ENCODE measurements around the gene MVD.

Gene MVD

DNA sequence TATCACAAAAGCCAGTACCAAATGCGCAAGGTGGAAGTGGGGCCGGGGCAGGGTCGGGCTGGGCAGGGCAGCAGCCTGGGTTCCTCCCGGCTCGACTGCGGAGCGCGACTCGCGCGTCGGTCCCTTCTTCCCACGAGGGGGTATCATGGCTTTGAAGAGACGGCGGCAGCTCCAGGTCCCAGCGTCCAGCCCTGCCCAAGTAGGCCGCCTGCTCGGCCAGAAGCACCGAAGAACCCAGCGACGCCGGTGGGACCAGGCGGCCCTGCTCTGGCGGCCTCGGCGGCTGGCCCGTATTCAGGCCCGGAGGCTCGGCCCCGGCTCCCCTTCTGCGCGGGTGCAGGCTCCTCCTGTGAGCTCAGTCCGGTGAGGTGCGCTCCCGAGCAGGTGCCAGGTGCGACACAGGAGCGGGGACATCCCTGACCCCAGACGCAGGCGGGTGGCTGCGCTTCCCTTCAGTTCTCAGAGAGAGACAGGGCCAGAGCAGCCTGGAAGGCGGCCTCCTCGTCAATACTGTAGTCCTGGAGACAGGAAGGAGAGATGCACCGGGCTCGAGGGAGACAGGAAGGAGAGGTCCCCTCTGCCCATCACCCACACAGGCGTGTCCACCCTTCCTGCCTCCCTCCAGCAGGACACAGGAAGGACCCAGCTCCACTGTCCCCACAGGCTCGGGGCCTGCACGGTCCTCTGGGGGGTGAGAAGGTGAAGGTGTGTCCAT is 34.4 kb upstream of the MVD start:
- no peak for DNase-seq (ENCODE audit: low read depth)

- DNase-seq (ENCODE audit: low read depth), result no peak
Observed at GRCh38 chr16:88696441-88696840, 33.5 kb upstream of the MVD start.

GRCh38 chr16:88695753-88696152 is 32.9 kb upstream of the MVD start:
- DNase-seq (ENCODE audit: low read depth), result no peak

- DNase-seq (ENCODE audit: low read depth), result no peak
Observed at GRCh38 chr16:88695218-88695617, 32.3 kb upstream of the MVD start.

DNA sequence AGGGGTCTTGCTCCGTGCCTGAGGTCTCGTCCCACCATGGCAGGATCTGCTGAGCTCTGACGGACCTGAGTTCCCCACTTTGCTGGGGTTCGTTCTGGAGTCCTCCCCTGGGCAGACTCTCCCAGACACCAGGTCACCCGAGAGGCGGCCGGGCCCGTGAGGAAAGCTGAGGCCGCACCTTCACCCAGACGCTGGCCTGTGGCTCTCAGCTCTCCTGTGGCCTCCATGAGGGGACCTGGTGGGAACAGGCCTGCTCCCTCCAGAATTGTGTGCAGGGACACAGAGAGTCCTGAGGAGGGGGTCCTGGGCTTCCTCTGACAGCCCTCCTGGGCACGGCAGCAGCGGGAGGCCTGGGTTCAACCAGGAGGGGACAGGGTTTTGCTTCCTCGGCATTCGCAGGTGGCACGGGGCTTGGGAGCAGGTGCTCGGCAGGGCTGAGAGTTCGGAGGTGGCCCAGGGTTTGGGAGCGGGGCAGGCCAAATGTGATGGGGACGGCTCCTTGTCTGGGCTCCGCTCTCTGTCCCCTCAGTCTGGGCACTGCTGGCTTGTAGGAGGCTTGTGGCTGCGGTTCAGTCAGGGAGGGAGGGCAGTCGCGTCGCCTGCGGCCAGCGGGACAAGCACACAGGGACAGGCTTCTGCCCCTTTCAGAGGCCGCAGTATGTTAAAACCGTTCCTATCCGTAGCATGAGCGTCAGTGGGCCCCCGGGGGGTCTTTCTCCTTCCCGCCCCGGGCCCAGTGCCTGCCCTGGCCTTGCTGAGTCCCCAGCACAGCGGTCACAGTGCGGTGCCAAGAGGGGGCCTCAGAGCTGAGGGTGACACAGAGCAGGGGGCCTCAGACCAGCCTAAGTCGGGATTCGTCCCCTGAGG is 31.6 kb upstream of the MVD start:
- DNase-seq (ENCODE audit: low read depth), result no peak

- DNase-seq (ENCODE audit: low read depth), result no peak
Observed at GRCh38 chr16:88693420-88694177, 30.7 kb upstream of the MVD start.

GRCh38 chr16:88692861-88693260 is 30.0 kb upstream of the MVD start:
- no peak for DNase-seq (ENCODE audit: low read depth)

DNA sequence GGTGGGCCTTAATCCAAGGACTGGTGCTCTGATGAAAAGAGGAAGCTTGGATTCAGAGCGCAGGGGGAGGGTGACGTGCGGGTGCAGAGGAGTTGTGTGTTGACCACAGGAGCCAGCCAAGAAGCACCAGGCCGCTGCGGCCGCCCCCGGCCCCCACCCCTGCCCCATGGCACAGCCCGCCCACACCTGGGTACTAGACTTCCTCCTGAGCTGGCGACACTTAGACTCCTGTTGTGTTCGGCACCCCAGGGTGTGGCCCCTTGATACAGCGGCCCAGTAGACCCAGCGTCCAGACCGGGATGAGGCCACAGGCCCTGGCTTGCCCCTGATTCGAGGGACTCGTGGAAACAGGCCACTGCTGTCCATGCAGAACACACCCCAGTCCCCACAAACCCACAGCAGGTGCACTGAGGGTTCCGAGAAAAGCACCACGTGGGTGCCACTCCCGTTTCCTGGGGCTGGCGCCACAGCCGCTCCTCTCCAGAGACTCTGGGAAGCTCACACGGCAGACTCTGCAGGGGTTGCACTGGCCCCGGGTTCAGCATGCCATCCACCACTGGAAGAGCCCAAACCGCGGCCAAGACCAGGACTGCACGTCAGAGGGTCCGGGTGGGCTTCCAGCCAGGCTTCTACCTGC is 29.2 kb upstream of the MVD start:
- no peak for DNase-seq (ENCODE audit: low read depth)

DNA sequence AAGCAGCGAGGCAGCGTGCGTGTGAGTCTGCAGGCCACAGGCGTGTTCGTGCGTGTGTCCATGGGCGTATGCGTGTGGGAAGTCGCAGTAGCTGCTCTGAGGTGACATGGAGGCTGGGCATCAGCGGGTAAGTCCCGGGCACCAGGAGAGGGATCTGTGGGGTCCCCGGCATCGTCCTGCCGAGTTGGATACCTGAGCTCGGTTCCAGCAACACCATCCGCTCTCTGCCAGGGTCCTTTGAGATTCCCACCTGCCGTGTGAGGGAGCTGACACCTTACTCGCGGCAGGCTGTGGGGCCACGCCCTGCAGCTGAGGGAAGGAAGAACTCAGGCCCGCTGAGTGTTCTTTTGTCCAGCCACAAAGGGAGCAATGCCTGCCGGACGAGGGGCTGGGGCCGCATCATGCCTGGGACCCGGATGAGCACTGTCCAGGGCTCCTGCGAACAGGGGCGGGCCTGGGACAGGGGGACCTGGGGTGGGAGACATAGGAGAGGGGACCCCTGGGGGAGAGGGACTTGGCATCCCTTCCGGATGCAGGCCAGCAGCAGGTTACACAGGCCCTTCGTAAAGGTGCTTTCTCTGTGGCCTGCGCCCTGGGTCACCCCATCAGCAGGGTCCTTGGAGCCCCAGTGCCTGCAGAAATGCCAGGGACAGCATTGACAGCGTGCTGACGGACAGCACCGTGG is 28.4 kb upstream of the MVD start:
- no peak for DNase-seq (ENCODE audit: low read depth)

- no peak for DNase-seq (ENCODE audit: low read depth)
Observed at GRCh38 chr16:88690341-88691128, 27.6 kb upstream of the MVD start.

- no peak for DNase-seq (ENCODE audit: low read depth)
Observed at GRCh38 chr16:88688013-88688778, 25.3 kb upstream of the MVD start.

DNA sequence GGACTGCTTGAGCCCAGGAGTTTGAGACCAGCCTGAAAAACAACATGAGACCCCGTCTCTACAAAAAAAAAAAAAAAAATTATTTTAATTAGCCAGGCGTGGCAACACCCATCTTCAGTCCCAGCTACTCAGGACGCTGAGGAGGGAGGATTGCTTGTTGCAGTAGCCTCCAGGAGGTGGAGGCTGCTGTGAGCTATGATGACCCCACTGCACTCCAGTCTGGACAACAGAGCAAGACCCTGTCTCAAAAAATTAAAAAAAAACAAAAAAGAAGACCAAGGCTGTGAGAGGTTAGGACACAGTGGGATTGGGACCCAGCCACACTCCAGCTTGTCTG is 24.8 kb upstream of the MVD start:
- no peak for DNase-seq (ENCODE audit: low read depth)

DNA sequence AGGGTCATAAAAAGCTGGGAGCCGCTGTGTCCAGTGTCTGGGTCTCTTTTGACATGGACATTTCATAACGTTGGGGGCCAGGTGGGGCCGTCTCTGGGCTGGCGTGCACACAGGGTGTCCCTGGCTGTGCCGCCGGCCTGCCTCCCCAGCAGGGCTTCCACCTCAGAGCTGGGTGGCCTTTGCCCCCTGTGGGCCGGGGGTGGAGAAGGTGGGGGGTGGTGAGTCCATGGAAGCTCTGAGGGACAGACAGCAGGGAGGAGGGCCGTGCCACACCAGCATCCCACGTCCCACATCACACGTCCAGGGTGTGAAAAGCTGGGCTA is 24.3 kb upstream of the MVD start:
- DNase-seq (ENCODE audit: low read depth), result no peak

GRCh38 chr16:88686439-88687253 is 23.8 kb upstream of the MVD start, which contains the start of gene SNAI3:
Gene SNAI3, minus strand, starts transcription at chr16:88686507. Its CDS starts 101 bp downstream, at chr16:88686406.
- DNase-seq (ENCODE audit: low read depth), result peak; percentile 84

DNA sequence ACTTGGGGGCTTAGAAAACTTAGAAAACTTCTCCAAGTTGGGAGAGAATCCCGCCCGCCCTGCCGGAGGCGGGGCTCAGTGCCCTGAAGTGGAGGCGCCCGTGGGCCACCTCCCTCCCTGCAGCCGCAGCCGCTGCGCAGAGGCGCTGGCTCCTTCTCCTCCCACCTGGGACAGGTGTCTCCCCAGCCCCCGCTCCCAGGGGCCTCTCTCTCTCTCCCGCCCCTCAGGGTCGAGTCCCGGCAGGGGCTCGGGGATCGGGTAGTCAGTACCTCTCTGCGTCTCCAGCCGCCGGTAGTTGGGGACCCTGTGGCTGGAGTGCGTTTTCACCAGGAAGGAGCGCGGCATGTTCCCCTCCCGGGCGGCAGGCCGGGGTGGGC is 23.2 kb upstream of the MVD start:
- DNase-seq (ENCODE audit: low read depth), result no peak

GRCh38 chr16:88685156-88686061 is 22.5 kb upstream of the MVD start:
- DNase-seq (ENCODE audit: low read depth), result peak; percentile 46

GRCh38 chr16:88684569-88685155 is 21.8 kb upstream of the MVD start:
- DNase-seq (ENCODE audit: low read depth), result no peak

All from activated T-helper 9 cell treated with anti-CD3 and anti-CD28 coated beads, Interleukin-2, amount 50 U/mL, for 16 hours (primary cell).